Measurements from ENCODE around the gene PDE7B.

Gene PDE7B

GRCh38 chr6:136158971-136159370 lies 307.5 kb downstream of the PDE7B start:
- no peak for DNase-seq

- DNase-seq = no peak
These were observed 308.7 kb downstream of the PDE7B start for GRCh38 chr6:136160250-136160649.

GRCh38 chr6:136161950-136162349 lies 310.4 kb downstream of the PDE7B start:
- DNase-seq = no peak

- DNase-seq = no peak
These were observed 311.8 kb downstream of the PDE7B start for GRCh38 chr6:136163260-136163659.

GRCh38 chr6:136166815-136167214 lies 315.3 kb downstream of the PDE7B start:
- no peak for DNase-seq

GRCh38 chr6:136169394-136170148 lies 318.1 kb downstream of the PDE7B start:
- DNase-seq = no peak

GRCh38 chr6:136171231-136171630 lies 319.7 kb downstream of the PDE7B start:
- DNase-seq = no peak

GRCh38 chr6:136173519-136174507 lies 322.3 kb downstream of the PDE7B start:
- DNase-seq = no peak

- DNase-seq = no peak
These were observed 323.0 kb downstream of the PDE7B start for GRCh38 chr6:136174510-136174909.

- no peak for DNase-seq
These were observed 324.4 kb downstream of the PDE7B start for GRCh38 chr6:136175873-136176272.

- DNase-seq = no peak
These were observed 327.2 kb downstream of the PDE7B start for GRCh38 chr6:136178749-136179148.

GRCh38 chr6:136180704-136181511 lies 329.4 kb downstream of the PDE7B start:
- no peak for DNase-seq

- DNase-seq = no peak
These were observed 330.0 kb downstream of the PDE7B start for GRCh38 chr6:136181512-136181833.

- DNase-seq = no peak
These were observed 330.4 kb downstream of the PDE7B start for GRCh38 chr6:136181861-136182260.

- DNase-seq = no peak
These were observed 333.2 kb downstream of the PDE7B start for GRCh38 chr6:136184738-136185137.

- no peak for DNase-seq
These were observed 334.9 kb downstream of the PDE7B start for GRCh38 chr6:136186363-136186762.

GRCh38 chr6:136188486-136188885 lies 337.0 kb downstream of the PDE7B start:
- no peak for DNase-seq

GRCh38 chr6:136189104-136189503 lies 337.6 kb downstream of the PDE7B start:
- no peak for DNase-seq

- no peak for DNase-seq
These were observed 340.3 kb downstream of the PDE7B start for GRCh38 chr6:136191606-136192312.

GRCh38 chr6:136192902-136193301 lies 341.4 kb downstream of the PDE7B start:
- no peak for DNase-seq

GRCh38 chr6:136201732-136202131 lies 350.2 kb downstream of the PDE7B start:
- DNase-seq = no peak

GRCh38 chr6:136208783-136209182 lies 357.3 kb downstream of the PDE7B start:
- DNase-seq = no peak

- DNase-seq = no peak
These were observed 358.0 kb downstream of the PDE7B start for GRCh38 chr6:136209496-136209895.

Measured in activated gamma-delta T cell treated with Interleukin-2 at 50 U/mL for 16 hours (primary cell).